GM19193 (cell line): ENCODE measurements around the gene ZBED1.

ENCODE experiments used
- POLR2A ChIP-seq: IDR thresholded peaks from 4 replicates; pipeline ENCODE4 v1.6.1; 2011; ENCODE audit not compliant: insufficient read depth, insufficient read length; ENCODE audit errors: extremely low read depth

Gene ZBED1

GRCh38 chrX:2450681-2451080 lies 50.1 kb downstream of the ZBED1 start:
- TF ChIP-seq POLR2A = no peak

GRCh38 chrX:2449135-2449886 lies 51.5 kb downstream of the ZBED1 start:
- no peak for TF ChIP-seq POLR2A

GRCh38 chrX:2447484-2447883 lies 53.3 kb downstream of the ZBED1 start:
- no peak for TF ChIP-seq POLR2A

GRCh38 chrX:2446815-2447214 lies 54.0 kb downstream of the ZBED1 start:
- no peak for TF ChIP-seq POLR2A

GRCh38 chrX:2445662-2446623 lies 54.8 kb downstream of the ZBED1 start:
- no peak for TF ChIP-seq POLR2A

GRCh38 chrX:2442694-2443093 lies 58.1 kb downstream of the ZBED1 start:
- TF ChIP-seq POLR2A = no peak

GRCh38 chrX:2441466-2441865 lies 59.3 kb downstream of the ZBED1 start:
- no peak for TF ChIP-seq POLR2A

- no peak for TF ChIP-seq POLR2A
Measured at GRCh38 chrX:2439613-2440012, 61.2 kb downstream of the ZBED1 start.
